HG02588 (cell line): ENCODE results near the gene ILK.

Source experiments
- ATAC-seq: cut with Tn5 transposase; IDR thresholded peaks from one replicate; pipeline ENCODE4 v1.9.1; 2021; ENCODE audit warnings: mild to moderate bottlenecking, moderate library complexity; ENCODE audit not compliant: unreplicated experiment

Gene ILK

GRCh38 chr11:6572215-6572614 is 31.4 kb upstream of the ILK start:
- ATAC-seq, result no peak

GRCh38 chr11:6574816-6575715 is 28.5 kb upstream of the ILK start:
- ATAC-seq, result no peak

GRCh38 chr11:6576471-6577373 is 26.9 kb upstream of the ILK start:
- ATAC-seq, result no peak

- no peak for ATAC-seq
Observed at GRCh38 chr11:6578134-6578533, 25.4 kb upstream of the ILK start.

GRCh38 chr11:6579681-6580080 is 23.9 kb upstream of the ILK start:
- no peak for ATAC-seq

GRCh38 chr11:6583584-6583983 is 20.0 kb upstream of the ILK start:
- no peak for ATAC-seq

- no peak for ATAC-seq
Observed at GRCh38 chr11:6584528-6584927, 19.0 kb upstream of the ILK start.

- no peak for ATAC-seq
Observed at GRCh38 chr11:6586434-6587359, 16.9 kb upstream of the ILK start.

GRCh38 chr11:6587360-6587953 is 16.1 kb upstream of the ILK start:
- no peak for ATAC-seq

- no peak for ATAC-seq
Observed at GRCh38 chr11:6588018-6588417, 15.6 kb upstream of the ILK start.

- ATAC-seq, result no peak
Observed at GRCh38 chr11:6594142-6594768, 9.3 kb upstream of the ILK start.

GRCh38 chr11:6596239-6596877 is 7.2 kb upstream of the ILK start:
- no peak for ATAC-seq

GRCh38 chr11:6598555-6598954 is 5.0 kb upstream of the ILK start:
- no peak for ATAC-seq

GRCh38 chr11:6599449-6599848 is 4.1 kb upstream of the ILK start:
- no peak for ATAC-seq

GRCh38 chr11:6599881-6600390 is 3.6 kb upstream of the ILK start:
- no peak for ATAC-seq

- no peak for ATAC-seq
Observed at GRCh38 chr11:6601041-6601461, 2.5 kb upstream of the ILK start.

- no peak for ATAC-seq
Observed at GRCh38 chr11:6602096-6602940, 1.3 kb upstream of the ILK start.

- peak; percentile 28 for ATAC-seq
Observed at GRCh38 chr11:6604081-6604626, 580 bp downstream of the ILK start.
